HCT116 (cell line): ENCODE measurements around the gene PEX1. TPM values are rescaled to one million over a fixed set of nuclear protein-coding genes. Genes with fewer than 3 reads are reported as not detected.

Experiments
- ATAC-seq: fragments of 200-7000 bp; cut with Tn5 transposase; 2 replicates; pipeline ENCODE4 v1.9.1; 2020; ENCODE audit warnings: mild to moderate bottlenecking, moderate library complexity
- BruUV-seq: library from RNA; stranded (reverse); fragments of 400-500 nt; replicated peaks from 2 replicates; lab custom pipeline; 2021; lab: Mats Ljungman, UMichigan
- CTCF ChIA-PET: fragments of 300-600 bp; sonication (Branson Sonifier 250); formaldehyde crosslinking; loops from one replicate; lab custom pipeline; 2021; ENCODE audit warnings: antibody characterized with exemption; lab: Charles Lee
- POLR2A ChIA-PET: fragments of 300-600, 350-600 bp; sonication (Branson Sonifier 250); formaldehyde crosslinking; loops from one replicate; lab custom pipeline; 2021; ENCODE audit warnings: antibody characterized with exemption; lab: Charles Lee
- RAD21 ChIA-PET, 2 experiments: fragments of 300-600 bp; sonication (Branson Sonifier 250); formaldehyde crosslinking; loops; one replicate each; lab custom pipeline; 2023; ENCODE audit warnings: low total read pairs in 2 of 2; ENCODE audit not compliant: uncharacterized antibody in 2 of 2, unreplicated experiment in 2 of 2, low non-redundant PET in 1 of 2; lab: Charles Lee
- DNase-seq: peaks from one replicate; pipeline ENCODE4 v3.0.0-alpha.2; 2010; ENCODE audit warnings: low read depth, low spot score
- H2AFZ ChIP-seq: fragments of 200-600 bp; shearing (Covaris generic), sonication (generic); 2 replicates; pipeline ENCODE4 v1.6.1; 2017; ENCODE audit warnings: low read depth, mixed run types, mixed read lengths, antibody characterized with exemption, low read length; ENCODE audit not compliant: poor library complexity, severe bottlenecking
- H3K27ac ChIP-seq: 2 replicates; pipeline ENCODE4 v1.5.1; 2012; ENCODE audit warnings: low read depth, low read length
- H3K27me3 ChIP-seq: fragments of 200-600 bp; sonication (generic); 2 replicates; pipeline ENCODE4 v1.6.1; 2016; ENCODE audit warnings: mixed run types, low read length, mixed read lengths; ENCODE audit not compliant: insufficient read depth
- H3K36me3 ChIP-seq, 2 experiments: fragments of 200-500 bp in 1 of 2; fragments of 200-600 bp in 1 of 2; sonication (Bioruptor generic) in 1 of 2; sonication (generic) in 1 of 2; 2 replicates each; pipeline versions ENCODE4 v1.5.1 to v1.6.1; 2014 to 2016; ENCODE audit warnings: low read length in 2 of 2, inconsistent platforms in 1 of 2, mixed read lengths in 1 of 2, mixed run types in 1 of 2; ENCODE audit not compliant: insufficient read depth in 2 of 2, control insufficient read depth in 1 of 2
- H3K4me1 ChIP-seq, 2 experiments: fragments of 200-600 bp in 1 of 2; sonication (generic) in 1 of 2; 2 replicates each; pipeline versions ENCODE4 v1.5.1 to v1.6.1; 2012 to 2017; ENCODE audit warnings: low read length in 2 of 2, inconsistent platforms in 1 of 2, mild to moderate bottlenecking in 1 of 2, mixed read lengths in 1 of 2, mixed run types in 1 of 2, moderate library complexity in 1 of 2; ENCODE audit not compliant: insufficient read depth in 2 of 2, control insufficient read depth in 1 of 2
- H3K4me2 ChIP-seq: fragments of 200-600 bp; sonication (generic); 2 replicates; pipeline ENCODE4 v1.6.1; 2017; ENCODE audit warnings: mixed run types, low read length, mixed read lengths
- H3K4me3 ChIP-seq, 2 experiments: fragments of 200-600 bp in 1 of 2; sonication (generic) in 1 of 2; replicated peaks in 1 of 2; 2 replicates each; pipeline ENCODE4 v1.5.1; 2011 to 2016; ENCODE audit warnings: low read length in 2 of 2, control low read depth in 1 of 2, low read depth in 1 of 2, mild to moderate bottlenecking in 1 of 2, mixed read lengths in 1 of 2, mixed run types in 1 of 2
- H3K79me2 ChIP-seq: fragments of 200-600 bp; sonication (generic); 2 replicates; pipeline ENCODE4 v1.6.1; 2017; ENCODE audit warnings: mild to moderate bottlenecking, mixed run types, low read length, moderate library complexity, mixed read lengths; ENCODE audit not compliant: insufficient read depth
- H3K9ac ChIP-seq: fragments of 200-600 bp; sonication (generic); 2 replicates; pipeline ENCODE4 v1.6.1; 2016; ENCODE audit warnings: low read length, mixed read lengths
- H3K9me2 ChIP-seq: fragments of 200-600 bp; sonication (generic), shearing (Covaris generic); 2 replicates; pipeline ENCODE4 v1.6.1; 2017; ENCODE audit warnings: mixed run types, mild to moderate bottlenecking, moderate library complexity; ENCODE audit not compliant: insufficient read depth
- H3K9me3 ChIP-seq, 2 experiments: fragments of 200-500 bp in 1 of 2; fragments of 200-600 bp in 1 of 2; sonication (Bioruptor generic) in 1 of 2; sonication (generic) in 1 of 2; 2 replicates each; pipeline ENCODE4 v1.6.1; 2014 to 2017; ENCODE audit warnings: low read length in 2 of 2, mixed read lengths in 2 of 2, inconsistent platforms in 1 of 2, low read depth in 1 of 2, mild to moderate bottlenecking in 1 of 2, mixed run types in 1 of 2, moderate library complexity in 1 of 2; ENCODE audit not compliant: control insufficient read depth in 1 of 2, insufficient read depth in 1 of 2
- H4K20me1 ChIP-seq: fragments of 200-600 bp; sonication (generic), shearing (Covaris generic); 2 replicates; pipeline ENCODE4 v1.6.1; 2017; ENCODE audit warnings: mixed run types, mild to moderate bottlenecking, moderate library complexity; ENCODE audit not compliant: insufficient read depth
- ATF3 ChIP-seq: IDR thresholded peaks from 2 replicates; pipeline ENCODE4 v1.6.1; 2012
- CBX3 ChIP-seq: IDR thresholded peaks from 2 replicates; pipeline ENCODE4 v1.6.1; 2012; ENCODE audit warnings: low read depth
- ELF1 ChIP-seq: IDR thresholded peaks from 2 replicates; pipeline ENCODE4 v1.6.1; 2012; ENCODE audit warnings: low read depth, borderline replicate concordance
- POLR2AphosphoS5 ChIP-seq: IDR thresholded peaks from 2 replicates; pipeline ENCODE4 v1.6.1; 2011; ENCODE audit warnings: mild to moderate bottlenecking, low read depth, low read length, moderate library complexity
- REST ChIP-seq: IDR thresholded peaks from 2 replicates; pipeline ENCODE4 v1.6.1; 2012; ENCODE audit warnings: low read depth
- YY1 ChIP-seq: IDR thresholded peaks from 2 replicates; pipeline ENCODE4 v1.6.1; 2011; ENCODE audit warnings: low read length, low read depth, moderate library complexity, mild to moderate bottlenecking; ENCODE audit not compliant: insufficient replicate concordance; ENCODE audit errors: extremely low read depth
- ZNF274 ChIP-seq: fragments of 200-500 bp; sonication (Bioruptor generic); IDR thresholded peaks from 2 replicates; pipeline ENCODE4 v1.6.1; 2014; ENCODE audit warnings: mild to moderate bottlenecking, low read depth, low read length, inconsistent platforms
- intact Hi-C: fragments of 100-400 bp; cut with micrococcal nuclease; formaldehyde crosslinking; loops from 2 replicates; pipeline ENCODE4 v1.10.0; 2022
- total RNA-seq: library from RNA; stranded (reverse); gene quantifications from one replicate; pipeline ENCODE4 v1.2.1, GENCODE V29; 2021; ENCODE audit not compliant: unreplicated experiment

PEX1 gene
- total RNA-seq, 1 experiment from 2014 or later = 13.1 TPM

GRCh38 chr7:92528958-92529264 lies 591 bp upstream of the PEX1 start:
- POLR2A ChIA-PET = interaction anchor here (0.9 kb wide), 2 partner anchors 15 to 61 kb away, joined by 4 read pairs; partner anchors contain the start of gene FAM133B
- Histone ChIP-seq H3K4me3 (peak overlapping the region; percentile 83 to 85), H3K9me3 (no peaks in the 10 kb centered on the region), H3K4me1 (peaks cover 5 to 12% of the 10 kb centered on the region in 2 experiments; a peak in 3 of 4 replicates), H3K27ac (peak overlapping the region; percentile 41), H3K79me2 (peaks cover 43% of the 10 kb centered on the region), H3K9ac (peak overlapping the region; percentile 79), H3K36me3 (peaks cover 8 to 18% of the 10 kb centered on the region in 2 experiments; a peak in 3 of 4 replicates), H2AFZ (peak overlapping the region; percentile 51), H3K4me2 (peak overlapping the region; percentile 76), H3K9me2 (no peaks in the 10 kb centered on the region), H4K20me1 (no peaks in the 10 kb centered on the region), H3K27me3 (no peaks in the 10 kb centered on the region)
- no peak for DNase-seq
- TF ChIP-seq REST (no peak), YY1 (no peak), POLR2AphosphoS5 (no peak), ELF1 (no peak), ZNF274 (no peak), CBX3 (no peak), ATF3 (no peak)
- CTCF ChIA-PET = interaction anchor here (0.7 to 1.3 kb wide), 5 partner anchors 11 to 81 kb away, joined by 3 to 6 read pairs (median 4); partner anchors contain the start of genes FAM133B and GATAD1
- intact Hi-C loops = loop anchor here (5.0 kb wide), 2 partner anchors 303 to 703 kb away; partner anchors contain the start of gene VPS50
- peak; percentile 5; the same call in 1 of the 2 replicates for ATAC-seq
- RAD21 ChIA-PET = interaction anchor here (0.7 kb wide), 2 partner anchors 37 to 1184 kb away, joined by 3 read pairs; no protein-coding TSS in a partner anchor
- BruUV-seq = TSS peak; percentile 83
